Sciatic nerve (tissue), 2 donors: ENCODE data around the gene AIRE. TPM values are rescaled to one million over a fixed set of nuclear protein-coding genes. Genes with fewer than 3 reads are reported as not detected.
A peak's percentile ranks its signal among the peaks of the same experiment; 100 is the strongest.
"Not testable (repeated sequence)": the region's sequence is repeated elsewhere in the genome, so short reads cannot be mapped to it uniquely, and the experiment has no call there.

Experiments
- ATAC-seq: fragments of 200-7000 bp; cut with Tn5 transposase; one replicate; pipeline ENCODE4 v1.9.1; 2020; ENCODE audit warnings: mild to moderate bottlenecking, moderate library complexity
- DNase-seq: peaks from one replicate; pipeline ENCODE4 v3.0.0-alpha.2; 2020; ENCODE audit warnings: low spot score
- intact Hi-C: fragments of 100-400 bp; cut with DNase I; formaldehyde crosslinking; loops from one replicate; pipeline ENCODE4 v1.14.2; 2022
- total RNA-seq: library from RNA; stranded (reverse); fragmentation: NEBNext Ultra II Directional; extraction: Animal tissue kit (Norgen Biotek cat#: 25700); gene quantifications from one replicate; pipeline ENCODE4 v1.2.1, GENCODE V29; 2021
- donor health status: DM: no; HTN: no; CAD: no.
- donor health status: DM: no; HTN: no; CAD: no.

AIRE gene
- 0.13 TPM for total RNA-seq

GRCh38 chr21:44285138-44285992, at the start of gene AIRE:
AIRE (plus strand) TSS chr21:44285876; CDS start chr21:44286007, 131 bp downstream.
- intact Hi-C loops, result no loop called here
- ATAC-seq, result no peak
- DNase-seq, result peak; percentile 52

- ATAC-seq, result peak; percentile 49
- intact Hi-C loops, DNase-seq: not testable (repeated sequence)
Observed at GRCh38 chr21:44240353-44240752, 45.3 kb upstream of the AIRE start.

- DNase-seq, intact Hi-C loops: not testable (repeated sequence)
- peak; percentile 76 for ATAC-seq
Observed at GRCh38 chr21:44240842-44241241, 44.8 kb upstream of the AIRE start, which contains the start of gene ICOSLG. ICOSLG (minus strand) TSS chr21:44240943; CDS start chr21:44240817, 126 bp downstream.

- intact Hi-C loops, DNase-seq: not testable (repeated sequence)
- ATAC-seq, result peak; percentile 66
Observed at GRCh38 chr21:44241281-44241680, 44.4 kb upstream of the AIRE start.

GRCh38 chr21:44243980-44244379, 41.7 kb upstream of the AIRE start:
- DNase-seq, ATAC-seq, intact Hi-C loops: not testable (repeated sequence)

- ATAC-seq, intact Hi-C loops, DNase-seq: not testable (repeated sequence)
Observed at GRCh38 chr21:44247904-44248303, 37.8 kb upstream of the AIRE start.

GRCh38 chr21:44249204-44250037, 36.3 kb upstream of the AIRE start:
- intact Hi-C loops, DNase-seq: not testable (repeated sequence)
- peak; percentile 58 for ATAC-seq

- DNase-seq (peak; percentile 53), ATAC-seq (no peak)
- intact Hi-C loops, result no loop called here
Observed at GRCh38 chr21:44253832-44254710, 31.6 kb upstream of the AIRE start.

GRCh38 chr21:44255511-44255981, 30.1 kb upstream of the AIRE start:
- DNase-seq (no peak), ATAC-seq (no peak)
- intact Hi-C loops, result no loop called here

GRCh38 chr21:44258056-44258725, 27.5 kb upstream of the AIRE start:
- DNase-seq (peak; percentile 45), ATAC-seq (no peak)
- intact Hi-C loops, result no loop called here

- no peak for DNase-seq
- intact Hi-C loops, result no loop called here
- no peak for ATAC-seq
Observed at GRCh38 chr21:44259082-44259705, 26.5 kb upstream of the AIRE start.

GRCh38 chr21:44260066-44260465, 25.6 kb upstream of the AIRE start:
- DNase-seq (no peak), ATAC-seq (no peak)
- intact Hi-C loops, result no loop called here

GRCh38 chr21:44260791-44261631, 24.7 kb upstream of the AIRE start:
- no peak for ATAC-seq
- intact Hi-C loops, result no loop called here
- peak; percentile 54 for DNase-seq

- intact Hi-C loops, result no loop called here
- ATAC-seq (no peak), DNase-seq (peak; percentile 53)
Observed at GRCh38 chr21:44261675-44262295, 23.9 kb upstream of the AIRE start, which contains the start of gene DNMT3L. DNMT3L (minus strand) TSS chr21:44261897; CDS start chr21:44261259, 638 bp downstream.

- intact Hi-C loops, result no loop called here
- DNase-seq (peak; percentile 45), ATAC-seq (no peak)
Observed at GRCh38 chr21:44262338-44263056, 23.2 kb upstream of the AIRE start.
